HepG2 (cell line): ENCODE data around the gene UNC13D. TPM values are rescaled to one million over a fixed set of nuclear protein-coding genes. Genes with fewer than 3 reads are reported as not detected.

Experiments
- AGO1 ChIP-seq: fragments of 200-400 bp; formaldehyde crosslinking; IDR thresholded peaks from 2 replicates; pipeline ENCODE4 v1.6.1; 2017; ENCODE audit warnings: mild to moderate bottlenecking, low read depth, low read length, moderate library complexity; ENCODE audit not compliant: poor library complexity, severe bottlenecking
- ARID2 ChIP-seq: sonication (generic); formaldehyde crosslinking; IDR thresholded peaks from 2 replicates; pipeline ENCODE4 v1.8.1; 2022; ENCODE audit warnings: mild to moderate bottlenecking, missing genetic modification reagents, borderline replicate concordance
- HMGXB3 ChIP-seq: sonication (generic); formaldehyde crosslinking; IDR thresholded peaks from 2 replicates; pipeline ENCODE4 v1.4.0; 2020; ENCODE audit warnings: missing genetic modification reagents, borderline replicate concordance
- NCOA2 ChIP-seq: sonication (generic); formaldehyde crosslinking; IDR thresholded peaks from 2 replicates; pipeline ENCODE4 v1.8.0; 2022; ENCODE audit warnings: inconsistent platforms
- NR2F1 ChIP-seq, 2 experiments: fragments of 450-650 bp in 1 of 2; formaldehyde crosslinking in 1 of 2; IDR thresholded peaks; 2 replicates each; pipeline versions ENCODE4 v1.5.0 to v1.6.1; 2016 to 2020; ENCODE audit warnings: mild to moderate bottlenecking in 1 of 2, missing compliant biosample characterization in 1 of 2, missing genetic modification reagents in 1 of 2, moderate library complexity in 1 of 2
- SP4 ChIP-seq: sonication (generic); formaldehyde crosslinking; IDR thresholded peaks from 2 replicates; pipeline ENCODE4 v1.8.1; 2023; ENCODE audit warnings: mild to moderate bottlenecking, missing genetic modification reagents
- ZNF260 ChIP-seq: sonication (generic); formaldehyde crosslinking; IDR thresholded peaks from 2 replicates; pipeline ENCODE4 v1.4.0; 2020; ENCODE audit warnings: missing genetic modification reagents, low read depth, mild to moderate bottlenecking, borderline replicate concordance
- ZNF343 ChIP-seq: sonication (generic); formaldehyde crosslinking; IDR thresholded peaks from 2 replicates; pipeline ENCODE4 v1.4.0; 2020; ENCODE audit warnings: mild to moderate bottlenecking, missing genetic modification reagents
- ZNF407 ChIP-seq: sonication (generic); formaldehyde crosslinking; IDR thresholded peaks from one replicate; pipeline ENCODE4 v1.5.1; 2020; ENCODE audit warnings: mild to moderate bottlenecking, missing genetic modification reagents; ENCODE audit errors: not compliant biosample characterization
- ZNF414 ChIP-seq: sonication (generic); formaldehyde crosslinking; IDR thresholded peaks from 2 replicates; pipeline ENCODE4 v1.5.0; 2020; ENCODE audit warnings: missing genetic modification reagents
- ZSCAN21 ChIP-seq: sonication (generic); formaldehyde crosslinking; IDR thresholded peaks from 2 replicates; pipeline ENCODE4 v1.8.0; 2022; ENCODE audit warnings: mild to moderate bottlenecking, missing genetic modification reagents, moderate library complexity, borderline replicate concordance
- polyA plus RNA-seq, 8 experiments: library from polyadenylated mRNA; depleted of rRNA in 3 of 8; stranded (reverse) in 7 of 8; unstranded in 1 of 8; fragments of >200 nt; fragmentation: Illumina TruSeq in 4 of 8; extraction: Trizol in 4 of 8; gene quantifications; 2 replicates each; pipeline versions ENCODE4 v1.2.1 to v1.2.3, GENCODE V29; 2011 to 2016; ENCODE audit warnings: low read depth in 4 of 8, missing spikeins in 1 of 8, mixed read lengths in 1 of 8; ENCODE audit not compliant: insufficient read depth in 1 of 8
- total RNA-seq, 5 experiments: library from RNA; depleted of rRNA; stranded (reverse); fragments of >200 nt; fragmentation: Illumina TruSeq; extraction: Trizol; gene quantifications; 2 replicates each; pipeline ENCODE4 v1.2.3, GENCODE V29; 2016; ENCODE audit warnings: low read depth in 1 of 5
- TF ChIP-seq, protein P1 (sequence below): sonication (generic); formaldehyde crosslinking; IDR thresholded peaks from 2 replicates; pipeline ENCODE4 v1.8.0; 2023; ENCODE audit warnings: mild to moderate bottlenecking, missing genetic modification reagents

Gene UNC13D
- total and polyA plus RNA-seq, 2 of the 13 experiments (the other 11 are each of a cell fraction or from before 2014, with no cell fraction given) = 29.7 to 42.7 TPM

DNA sequence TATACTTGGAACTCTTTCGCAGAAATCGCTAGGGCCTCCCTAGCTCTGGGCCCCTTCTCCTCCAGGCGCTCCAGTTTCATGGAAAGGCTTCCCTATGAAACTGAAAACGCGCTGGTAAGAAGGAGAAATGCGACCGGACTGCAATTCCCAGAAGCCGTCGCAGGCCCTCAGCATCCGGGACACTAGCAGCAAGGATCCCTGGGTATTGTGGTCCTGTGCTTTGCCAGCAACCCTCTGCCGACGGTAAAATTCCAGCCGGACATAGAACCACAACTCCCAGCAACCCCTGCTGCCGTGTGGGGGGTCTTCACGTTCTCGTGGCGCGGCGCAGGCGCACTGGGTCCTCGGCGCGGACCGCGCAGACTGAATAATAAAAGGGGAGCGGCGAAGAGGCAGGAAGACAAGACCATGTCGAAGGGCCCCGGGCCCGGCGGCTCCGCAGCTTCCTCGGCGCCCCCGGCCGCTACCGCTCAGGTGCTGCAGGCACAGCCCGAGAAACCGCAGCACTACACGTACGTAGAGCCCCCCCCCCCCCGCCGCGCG, 59.7 kb downstream of the UNC13D start, which contains the start of gene UNK (continued):
- 0 out of 2 replicates have a peak, but pooled peaks have one; percentile 7 for TF ChIP-seq ZNF343 (CRISPR knock-in tag)
- TF ChIP-seq ZNF260 (CRISPR knock-in tag) = no peak
- no peak for TF ChIP-seq NR2F1 (CRISPR knock-in tag; IDR thresholded peaks at IDR 0.05)
- TF ChIP-seq, protein P1, sequence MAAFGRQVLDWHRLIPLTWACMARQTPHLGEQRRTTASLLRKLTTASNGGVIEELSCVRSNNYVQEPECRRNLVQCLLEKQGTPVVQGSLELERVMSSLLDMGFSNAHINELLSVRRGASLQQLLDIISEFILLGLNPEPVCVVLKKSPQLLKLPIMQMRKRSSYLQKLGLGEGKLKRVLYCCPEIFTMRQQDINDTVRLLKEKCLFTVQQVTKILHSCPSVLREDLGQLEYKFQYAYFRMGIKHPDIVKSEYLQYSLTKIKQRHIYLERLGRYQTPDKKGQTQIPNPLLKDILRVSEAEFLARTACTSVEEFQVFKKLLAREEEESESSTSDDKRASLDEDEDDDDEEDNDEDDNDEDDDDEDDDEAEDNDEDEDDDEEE = peak; percentile 28; the same call in 1 of the 2 replicates
- TF ChIP-seq HMGXB3 (CRISPR knock-in tag) = peak; percentile 72; the same call in 1 of the 2 replicates
- no peak; the same call in 1 of the 2 replicates for TF ChIP-seq ZNF414
- peak; percentile 1; the same call in 1 of the 2 replicates for TF ChIP-seq NCOA2 (CRISPR knock-in tag)
- TF ChIP-seq ZNF407 (CRISPR knock-in tag) = peak; percentile 23
- TF ChIP-seq SP4 = peak; percentile 73
- TF ChIP-seq ZSCAN21 (CRISPR knock-in tag) = 0 out of 2 replicates have a peak, but pooled peaks have one; percentile 3
- peak; percentile 83; the same call in 1 of the 2 replicates for TF ChIP-seq ARID2 (CRISPR knock-in tag)
- peak; percentile 65 for TF ChIP-seq AGO1
